HG03558 (cell line): Measurements from ENCODE around the gene TAB2.
"Not testable (repeated sequence)": the region's sequence is repeated elsewhere in the genome, so short reads cannot be mapped to it uniquely, and the experiment has no call there.

ENCODE experiments used
- ATAC-seq: cut with Tn5 transposase; IDR thresholded peaks from one replicate; pipeline ENCODE4 v1.9.1; 2021; ENCODE audit warnings: moderate number of reproducible peaks; ENCODE audit not compliant: unreplicated experiment; ENCODE audit errors: extremely low read depth

Gene TAB2

GRCh38 chr6:149306967-149307366 lies 10.5 kb upstream of the TAB2 start:
- no peak for ATAC-seq

- no peak for ATAC-seq
These were observed 6.2 kb upstream of the TAB2 start for GRCh38 chr6:149311293-149311692.

GRCh38 chr6:149311766-149312165 lies 5.7 kb upstream of the TAB2 start:
- no peak for ATAC-seq

- no peak for ATAC-seq
These were observed 4.4 kb upstream of the TAB2 start for GRCh38 chr6:149313070-149313469.

- no peak for ATAC-seq
These were observed 3.7 kb upstream of the TAB2 start for GRCh38 chr6:149313861-149314260.

GRCh38 chr6:149314325-149314905 lies 3.1 kb upstream of the TAB2 start:
- no peak for ATAC-seq

- ATAC-seq = no peak
These were observed 1.3 kb upstream of the TAB2 start for GRCh38 chr6:149316108-149316727.

GRCh38 chr6:149316740-149317643 lies 520 bp upstream of the TAB2 start:
- ATAC-seq = peak; percentile 48

- ATAC-seq = no peak
These were observed 1.2 kb downstream of the TAB2 start for GRCh38 chr6:149318581-149319286.

- no peak for ATAC-seq
These were observed 1.9 kb downstream of the TAB2 start for GRCh38 chr6:149319422-149319821.

GRCh38 chr6:149320016-149320415 lies 2.5 kb downstream of the TAB2 start:
- not testable (repeated sequence) for ATAC-seq

GRCh38 chr6:149320796-149321195 lies 3.3 kb downstream of the TAB2 start:
- no peak for ATAC-seq

GRCh38 chr6:149323353-149323752 lies 5.8 kb downstream of the TAB2 start:
- ATAC-seq = no peak

- ATAC-seq = no peak
These were observed 6.4 kb downstream of the TAB2 start for GRCh38 chr6:149323925-149324324.

GRCh38 chr6:149324428-149324827 lies 6.9 kb downstream of the TAB2 start:
- no peak for ATAC-seq

- no peak for ATAC-seq
These were observed 8.2 kb downstream of the TAB2 start for GRCh38 chr6:149325648-149326236.

- no peak for ATAC-seq
These were observed 10.1 kb downstream of the TAB2 start for GRCh38 chr6:149327638-149328037.

- ATAC-seq = no peak
These were observed 10.6 kb downstream of the TAB2 start for GRCh38 chr6:149328083-149328482.

GRCh38 chr6:149329529-149329928 lies 12.0 kb downstream of the TAB2 start:
- ATAC-seq = no peak

GRCh38 chr6:149330133-149330532 lies 12.6 kb downstream of the TAB2 start:
- ATAC-seq = no peak
